ENCODE results near the gene ARMC2. TPM values are rescaled to one million over a fixed set of nuclear protein-coding genes. Genes with fewer than 3 reads are reported as not detected.

ARMC2 gene
- polyA plus RNA-seq, 2 of the 4 experiments (the other 2 are of a cell fraction) = 2.1 to 4.9 TPM

GRCh38 chr6:108902382-108902792, 54.2 kb downstream of the ARMC2 start:
- FAIRE-seq = no peak
- ChIA-PET POLR2A (no interaction called here), CTCF (interaction anchor here (0.6 kb wide), 1 partner anchor 162 kb away, joined by 3 read pairs; no protein-coding TSS in a partner anchor)
- ATAC-seq = no peak
- no peak for DNase-seq (ENCODE audit: low read depth in 1 of 2, low spot score in 1 of 2)
- Histone ChIP-seq H3K4me1 (no peaks in the 10 kb centered on the region), H3K27ac (no peak overlapping the region), H3K9me3 (no peaks in the 10 kb centered on the region), H3K4me2 (no peak overlapping the region), H3K4me3 (no peak overlapping the region)
- TF ChIP-seq EHMT2 (IDR thresholded peaks at IDR 0.05; ENCODE audit: low read depth) (no peak), CHD4 (IDR thresholded peaks at IDR 0.05; ENCODE audit: borderline replicate concordance) (no peak), FOSL2 (IDR thresholded peaks at IDR 0.05) (no peak), FOSL2 (CRISPR knock-in tag; IDR thresholded peaks at IDR 0.05) (no peak), CTCF (IDR thresholded peaks at IDR 0.05) (no peak), ZNF302 (CRISPR knock-in tag; IDR thresholded peaks at IDR 0.05) (no peak), ZSCAN20 (CRISPR knock-in tag; IDR thresholded peaks at IDR 0.05) (no peak), HDAC2 (IDR thresholded peaks at IDR 0.05) (no peak), JUNB (IDR thresholded peaks at IDR 0.05) (no peak), EHF (CRISPR knock-in tag; IDR thresholded peaks at IDR 0.05) (no peak), USF2 (IDR thresholded peaks at IDR 0.05) (no peak), TFCP2L1 (CRISPR knock-in tag; IDR thresholded peaks at IDR 0.05) (no peak), MYC (IDR thresholded peaks at IDR 0.05; ENCODE audit: borderline replicate concordance, low read length) (no peak), PHF8 (IDR thresholded peaks at IDR 0.05; ENCODE audit: borderline replicate concordance, low read depth) (no peak), HOXA7 (CRISPR knock-in tag; IDR thresholded peaks at IDR 0.05) (no peak), RAD21 (conservative IDR thresholded peaks at IDR 0.05 in 1 of 2, IDR thresholded peaks at IDR 0.05 in 1 of 2) (no peak), POLR2A (IDR thresholded peaks at IDR 0.05; ENCODE audit: low read length) (no peak), E2F6 (IDR thresholded peaks at IDR 0.05; ENCODE audit: borderline replicate concordance, low read depth) (no peak), HEYL (CRISPR knock-in tag; IDR thresholded peaks at IDR 0.05) (no peak)

- WGBS (ENCODE audit: missing lambda C conversion rate) = 89% methylated on average over 1 of the region's 1 CpG
- ChIA-PET POLR2A (no interaction called here), CTCF (interaction anchor here (0.6 kb wide), 1 partner anchor 10 kb away, joined by 3 read pairs; no protein-coding TSS in a partner anchor)
- H3K27ac ChIP-seq = no peak overlapping the region
- DNase-seq (ENCODE audit: low read depth in 1 of 2, low spot score in 1 of 2) (no peak), ATAC-seq (no peak), FAIRE-seq (no peak)
- no peaks in the 10 kb centered on the region for H3K9me3 ChIP-seq
- no peak overlapping the region for H3K4me3 ChIP-seq
- no peak overlapping the region for H3K4me2 ChIP-seq
- H3K4me1 ChIP-seq = no peaks in the 10 kb centered on the region
- no peak for TF ChIP-seq ELK1 (IDR thresholded peaks at IDR 0.05; ENCODE audit: low read depth, low read length)
- no peak for TF ChIP-seq MAX (IDR thresholded peaks at IDR 0.05)
- TF ChIP-seq RFX5 (IDR thresholded peaks at IDR 0.05) = no peak
- no peak for TF ChIP-seq HOXB13 (CRISPR knock-in tag; IDR thresholded peaks at IDR 0.05; ENCODE audit: low read depth)
- no peak for TF ChIP-seq POLR2A (IDR thresholded peaks at IDR 0.05; ENCODE audit: low read length)
- no peak for TF ChIP-seq JUN (IDR thresholded peaks at IDR 0.05)
- TF ChIP-seq BHLHE40 (IDR thresholded peaks at IDR 0.05; ENCODE audit: low read depth, low read length) = no peak
- no peak for TF ChIP-seq PHF8 (IDR thresholded peaks at IDR 0.05; ENCODE audit: borderline replicate concordance, low read depth)
- TF ChIP-seq CHD4 (IDR thresholded peaks at IDR 0.05; ENCODE audit: borderline replicate concordance) = no peak
- TF ChIP-seq MAFK (IDR thresholded peaks at IDR 0.05; ENCODE audit: partially characterized antibody) = no peak
- TF ChIP-seq CBX2 (IDR thresholded peaks at IDR 0.05; ENCODE audit: borderline replicate concordance, low read depth) = no peak
- TF ChIP-seq HMGXB4 (CRISPR knock-in tag; IDR thresholded peaks at IDR 0.05; ENCODE audit: borderline replicate concordance) = no peak
- no peak for TF ChIP-seq TP53 (CRISPR knock-in tag; IDR thresholded peaks at IDR 0.05)
- no peak for TF ChIP-seq SMC3 (IDR thresholded peaks at IDR 0.05)
- TF ChIP-seq PBX3 (IDR thresholded peaks at IDR 0.05) = no peak
- TF ChIP-seq E2F6 (IDR thresholded peaks at IDR 0.05; ENCODE audit: borderline replicate concordance, low read depth) = no peak
- TF ChIP-seq FOXS1 (CRISPR knock-in tag; IDR thresholded peaks at IDR 0.05) = no peak
These were observed 55.6 kb downstream of the ARMC2 start for GRCh38 chr6:108903796-108904195.
